Astrocyte (in vitro differentiated cells and primary cell): ENCODE results near the gene IDUA. TPM values are rescaled to one million over a fixed set of nuclear protein-coding genes. Genes with fewer than 3 reads are reported as not detected.

Experiments
- DNase-seq: peaks from one replicate; pipeline ENCODE4 v3.0.0-alpha.2; 2010; ENCODE audit warnings: low read depth
- FAIRE-seq: peaks from 2 replicates; lab custom pipeline; 2011; peaks lifted over from hg19 to GRCh38; lab: Jason Lieb, UNC
- H2AFZ ChIP-seq: 2 replicates; pipeline ENCODE4 v1.6.0; 2012; ENCODE audit warnings: low read depth, low read length, inconsistent platforms
- H3K27ac ChIP-seq: 2 replicates; pipeline ENCODE4 v1.5.1; 2011; ENCODE audit warnings: low read depth, low read length, inconsistent platforms
- H3K27me3 ChIP-seq: 2 replicates; pipeline ENCODE4 v1.6.0; 2011; ENCODE audit warnings: low read length, inconsistent platforms; ENCODE audit not compliant: insufficient read depth
- H3K36me3 ChIP-seq: 2 replicates; pipeline ENCODE4 v1.5.1; 2011; ENCODE audit warnings: low read length, inconsistent platforms; ENCODE audit not compliant: insufficient read depth
- H3K4me1 ChIP-seq: 2 replicates; pipeline ENCODE4 v1.5.1; 2011; ENCODE audit warnings: low read length, inconsistent platforms; ENCODE audit not compliant: insufficient read depth
- H3K4me2 ChIP-seq: 2 replicates; pipeline ENCODE4 v1.6.0; 2012; ENCODE audit warnings: low read length, inconsistent platforms
- H3K4me3 ChIP-seq: 2 replicates; pipeline ENCODE4 v1.5.1; 2011; ENCODE audit warnings: low read depth, mild to moderate bottlenecking, low read length, inconsistent platforms; ENCODE audit not compliant: insufficient read depth
- H3K79me2 ChIP-seq: 2 replicates; pipeline ENCODE4 v1.6.0; 2012; ENCODE audit warnings: mild to moderate bottlenecking, low read length, inconsistent platforms; ENCODE audit not compliant: insufficient read depth
- H3K9ac ChIP-seq: 2 replicates; pipeline ENCODE4 v1.6.0; 2012; ENCODE audit warnings: mild to moderate bottlenecking, low read length, inconsistent platforms
- H3K9me3 ChIP-seq: 2 replicates; pipeline ENCODE4 v1.5.1; 2012; ENCODE audit warnings: low read depth, mild to moderate bottlenecking, low read length, inconsistent platforms; ENCODE audit not compliant: insufficient read depth
- H4K20me1 ChIP-seq: 2 replicates; pipeline ENCODE4 v1.6.0; 2012; ENCODE audit warnings: low read length, inconsistent platforms; ENCODE audit not compliant: insufficient read depth
- H3K27ac Mint-ChIP-seq: one replicate; pipeline ENCODE4 v1.8.0; 2021; ENCODE audit warnings: mild to moderate bottlenecking, mixed read lengths; ENCODE audit not compliant: unreplicated experiment
- H3K27me3 Mint-ChIP-seq: one replicate; pipeline ENCODE4 v1.8.0; 2021; ENCODE audit warnings: low read depth, mixed read lengths; ENCODE audit not compliant: unreplicated experiment
- H3K36me3 Mint-ChIP-seq: one replicate; pipeline ENCODE4 v1.8.0; 2021; ENCODE audit warnings: low read depth, mixed read lengths; ENCODE audit not compliant: unreplicated experiment
- H3K4me1 Mint-ChIP-seq: one replicate; pipeline ENCODE4 v1.8.0; 2021; ENCODE audit warnings: low read depth, mixed read lengths; ENCODE audit not compliant: unreplicated experiment
- H3K4me3 Mint-ChIP-seq: one replicate; pipeline ENCODE4 v1.8.0; 2021; ENCODE audit warnings: mild to moderate bottlenecking, moderate library complexity, mixed read lengths; ENCODE audit not compliant: unreplicated experiment
- H3K9me3 Mint-ChIP-seq: one replicate; pipeline ENCODE4 v1.8.0; 2021; ENCODE audit warnings: mild to moderate bottlenecking, mixed read lengths; ENCODE audit not compliant: unreplicated experiment
- EZH2 ChIP-seq: IDR thresholded peaks from 2 replicates; pipeline ENCODE4 v1.6.1; 2012; ENCODE audit warnings: mild to moderate bottlenecking, low read length, inconsistent platforms; ENCODE audit not compliant: insufficient read depth
- total RNA-seq: library from RNA; stranded (reverse); gene quantifications from 2 replicates; pipeline ENCODE4 v1.2.1, GENCODE V29; 2021
- TF ChIP-seq, protein P1 (sequence below): IDR thresholded peaks from 2 replicates; pipeline ENCODE4 v1.5.1; 2011; ENCODE audit warnings: low read depth, mild to moderate bottlenecking, inconsistent platforms, low read length, moderate library complexity; ENCODE audit not compliant: insufficient read depth

IDUA gene
- total RNA-seq, 1 donor from 2014 or later, result 20.5 TPM

DNA sequence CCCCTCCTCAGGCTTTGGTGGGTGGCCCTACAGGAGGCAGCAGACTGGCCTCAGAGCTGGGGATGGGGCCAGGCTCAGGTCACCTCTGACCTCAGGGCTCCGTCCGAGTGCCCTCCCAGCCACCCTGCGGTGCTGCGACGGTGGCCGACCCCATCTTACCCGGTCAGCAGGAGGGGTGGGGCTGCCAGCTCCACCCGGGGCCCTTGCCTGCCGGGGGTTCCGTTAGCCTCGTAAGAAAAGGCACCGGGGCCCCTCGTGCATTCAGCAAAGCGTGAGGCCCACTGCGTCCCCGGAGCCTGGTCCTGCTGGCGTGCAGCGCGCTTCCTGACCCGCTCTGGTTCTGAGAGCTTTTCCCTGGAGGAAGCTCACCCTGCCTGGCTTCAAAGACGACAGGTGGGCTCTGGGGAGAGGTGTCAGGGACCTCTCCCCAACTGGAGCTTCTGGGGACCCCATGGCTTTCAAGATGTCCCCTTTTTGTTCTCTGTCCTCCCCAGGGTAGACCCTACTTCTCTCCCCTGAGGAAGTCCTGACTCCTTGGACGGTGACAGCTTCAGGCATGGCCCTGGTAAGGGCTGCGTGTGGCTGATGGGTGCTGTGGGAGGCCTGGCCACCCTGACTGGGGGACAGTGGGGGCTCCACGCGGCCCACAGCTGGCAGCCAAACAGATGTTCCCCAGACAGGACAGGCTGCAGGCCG lies 40.5 kb downstream of the IDUA start:
- peaks cover 5% of the 10 kb centered on the region for H3K4me1 Mint-ChIP-seq
- H3K4me3 Mint-ChIP-seq, result peak overlapping the region; percentile 27

DNA sequence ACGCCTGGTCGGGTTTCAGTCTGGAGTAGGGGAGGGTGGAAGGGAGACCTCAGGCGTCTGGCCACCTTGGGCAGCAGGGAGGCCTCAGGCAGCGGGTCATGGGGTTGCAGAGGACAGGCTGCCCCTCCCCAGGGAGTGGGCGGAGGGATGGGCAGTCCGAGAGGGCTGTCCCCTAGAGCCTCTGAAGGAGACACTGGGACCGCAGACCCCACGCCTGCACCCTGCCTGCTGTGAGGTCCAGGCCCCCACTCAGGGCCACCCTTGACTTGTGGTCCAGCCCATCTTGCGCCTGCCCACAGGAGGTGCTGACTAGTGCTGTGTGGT lies 41.0 kb downstream of the IDUA start:
- H3K36me3 ChIP-seq, result peaks cover 10% of the 10 kb centered on the region
- no peaks in the 10 kb centered on the region for H3K27me3 ChIP-seq
- H4K20me1 ChIP-seq, result no peaks in the 10 kb centered on the region
- no peak overlapping the region for H2AFZ ChIP-seq
- Mint-ChIP-seq H3K27ac (no peak overlapping the region), H3K9me3 (peaks cover 2% of the 10 kb centered on the region), H3K4me1 (peaks cover 5% of the 10 kb centered on the region), H3K4me3 (no peak overlapping the region), H3K27me3 (no peaks in the 10 kb centered on the region), H3K36me3 (no peaks in the 10 kb centered on the region)
- no peak overlapping the region for H3K4me2 ChIP-seq
- H3K79me2 ChIP-seq, result no peaks in the 10 kb centered on the region
- no peak overlapping the region for H3K4me3 ChIP-seq
- no peak for TF ChIP-seq EZH2
- TF ChIP-seq, protein P1, sequence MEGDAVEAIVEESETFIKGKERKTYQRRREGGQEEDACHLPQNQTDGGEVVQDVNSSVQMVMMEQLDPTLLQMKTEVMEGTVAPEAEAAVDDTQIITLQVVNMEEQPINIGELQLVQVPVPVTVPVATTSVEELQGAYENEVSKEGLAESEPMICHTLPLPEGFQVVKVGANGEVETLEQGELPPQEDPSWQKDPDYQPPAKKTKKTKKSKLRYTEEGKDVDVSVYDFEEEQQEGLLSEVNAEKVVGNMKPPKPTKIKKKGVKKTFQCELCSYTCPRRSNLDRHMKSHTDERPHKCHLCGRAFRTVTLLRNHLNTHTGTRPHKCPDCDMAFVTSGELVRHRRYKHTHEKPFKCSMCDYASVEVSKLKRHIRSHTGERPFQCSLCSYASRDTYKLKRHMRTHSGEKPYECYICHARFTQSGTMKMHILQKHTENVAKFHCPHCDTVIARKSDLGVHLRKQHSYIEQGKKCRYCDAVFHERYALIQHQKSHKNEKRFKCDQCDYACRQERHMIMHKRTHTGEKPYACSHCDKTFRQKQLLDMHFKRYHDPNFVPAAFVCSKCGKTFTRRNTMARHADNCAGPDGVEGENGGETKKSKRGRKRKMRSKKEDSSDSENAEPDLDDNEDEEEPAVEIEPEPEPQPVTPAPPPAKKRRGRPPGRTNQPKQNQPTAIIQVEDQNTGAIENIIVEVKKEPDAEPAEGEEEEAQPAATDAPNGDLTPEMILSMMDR, result no peak
- FAIRE-seq (no peak), DNase-seq (no peak)
- no peak overlapping the region for H3K9ac ChIP-seq
- H3K27ac ChIP-seq, result no peak overlapping the region
- H3K4me1 ChIP-seq, result peaks cover 4% of the 10 kb centered on the region
- no peaks in the 10 kb centered on the region for H3K9me3 ChIP-seq

More for the DNA sequence above, 40.5 kb downstream of the IDUA start:
- H3K27me3 ChIP-seq, result no peaks in the 10 kb centered on the region
- no peaks in the 10 kb centered on the region for H3K9me3 ChIP-seq
- FAIRE-seq, result no peak
- H3K4me1 ChIP-seq, result peaks cover 4% of the 10 kb centered on the region
- H4K20me1 ChIP-seq, result no peaks in the 10 kb centered on the region
- no peaks in the 10 kb centered on the region for H3K79me2 ChIP-seq
- no peak overlapping the region for H3K4me3 ChIP-seq
- no peak overlapping the region for H3K4me2 ChIP-seq
- DNase-seq, result no peak
- H3K27ac ChIP-seq, result no peak overlapping the region
- H3K36me3 ChIP-seq, result peaks cover 10% of the 10 kb centered on the region
- no peaks in the 10 kb centered on the region for H3K36me3 Mint-ChIP-seq
- no peak overlapping the region for H2AFZ ChIP-seq
- H3K9ac ChIP-seq, result no peak overlapping the region
- H3K9me3 Mint-ChIP-seq, result peaks cover 2% of the 10 kb centered on the region
- H3K27ac Mint-ChIP-seq, result no peak overlapping the region
- TF ChIP-seq, protein P1, result no peak
- no peaks in the 10 kb centered on the region for H3K27me3 Mint-ChIP-seq

DNA sequence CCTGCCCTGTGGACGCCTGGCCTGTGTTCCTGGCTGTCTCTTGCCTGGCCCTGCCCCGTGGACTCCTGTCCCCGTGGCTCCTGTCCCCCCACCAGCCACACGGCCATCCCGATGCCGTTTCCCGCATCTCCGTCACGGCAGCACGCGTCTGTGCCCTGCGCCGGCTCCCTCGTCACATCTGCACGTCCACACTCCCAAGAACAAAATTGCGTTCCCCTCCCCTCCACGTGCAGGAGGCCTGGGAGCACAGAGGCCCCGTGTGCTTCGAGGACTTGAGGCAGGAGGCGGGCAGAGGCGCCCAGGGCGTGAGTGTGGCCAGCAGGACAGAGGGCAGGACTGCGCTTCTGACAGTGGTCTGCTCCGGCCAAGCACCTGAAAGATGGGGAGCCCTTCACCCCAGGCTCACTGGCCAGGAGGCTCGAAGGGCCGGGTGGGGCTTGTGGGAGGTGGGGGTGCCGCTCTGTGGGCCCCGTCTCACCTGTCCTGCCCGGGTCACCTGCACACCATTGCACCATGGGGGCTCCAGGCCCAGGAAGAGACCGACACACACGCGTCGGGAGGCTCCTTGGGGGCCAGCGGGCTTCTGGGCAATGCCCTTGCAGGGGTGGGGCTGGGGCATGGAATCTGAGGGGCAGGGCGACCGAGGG lies 41.9 kb downstream of the IDUA start:
- no peaks in the 10 kb centered on the region for H3K79me2 ChIP-seq
- H3K27me3 Mint-ChIP-seq, result no peaks in the 10 kb centered on the region
- H3K4me2 ChIP-seq, result no peak overlapping the region
- no peak overlapping the region for H3K9ac ChIP-seq
- no peak overlapping the region for H2AFZ ChIP-seq
- no peaks in the 10 kb centered on the region for H3K36me3 Mint-ChIP-seq
- H4K20me1 ChIP-seq, result no peaks in the 10 kb centered on the region
- no peaks in the 10 kb centered on the region for H3K27me3 ChIP-seq
- H3K9me3 ChIP-seq, result no peaks in the 10 kb centered on the region
- no peak overlapping the region for H3K4me3 Mint-ChIP-seq
- peaks cover 10% of the 10 kb centered on the region for H3K36me3 ChIP-seq
- H3K9me3 Mint-ChIP-seq, result peaks cover 2% of the 10 kb centered on the region
- DNase-seq (no peak), FAIRE-seq (no peak)
- H3K4me1 ChIP-seq, result peaks cover 7% of the 10 kb centered on the region
- H3K27ac ChIP-seq, result no peak overlapping the region
- peaks cover 5% of the 10 kb centered on the region for H3K4me1 Mint-ChIP-seq
- H3K27ac Mint-ChIP-seq, result no peak overlapping the region
- no peak overlapping the region for H3K4me3 ChIP-seq
- TF ChIP-seq, protein P1, result no peak
- no peak for TF ChIP-seq EZH2
